Ecto neural progenitor cell (in vitro differentiated cells): ENCODE results near the gene ZNF117.
A peak's percentile ranks its signal among the peaks of the same experiment; 100 is the strongest.
"Not testable (repeated sequence)": the region's sequence is repeated elsewhere in the genome, so short reads cannot be mapped to it uniquely, and the experiment has no call there.

Experiments
- DNase-seq: peaks from one replicate; pipeline ENCODE4 v3.0.0-alpha.2; 2018; ENCODE audit warnings: low spot score

The ZNF117 gene

GRCh38 chr7:64996305-64996704 lies 5.5 kb upstream of the ZNF117 start:
- no peak for DNase-seq

- no peak for DNase-seq
Observed at GRCh38 chr7:64993901-64994300, 3.1 kb upstream of the ZNF117 start.

- DNase-seq, result no peak
Observed at GRCh38 chr7:64992971-64993370, 2.1 kb upstream of the ZNF117 start.

- no peak for DNase-seq
Observed at GRCh38 chr7:64990216-64990615, 620 bp downstream of the ZNF117 start.

GRCh38 chr7:64978497-64979203 lies 12.2 kb downstream of the ZNF117 start:
- no peak for DNase-seq

GRCh38 chr7:64965594-64965993 lies 25.2 kb downstream of the ZNF117 start:
- no peak for DNase-seq

- DNase-seq, result no peak
Observed at GRCh38 chr7:64959072-64959747, 31.6 kb downstream of the ZNF117 start.

GRCh38 chr7:64951250-64951848 lies 39.5 kb downstream of the ZNF117 start:
- no peak for DNase-seq

GRCh38 chr7:64950673-64951072 lies 40.2 kb downstream of the ZNF117 start:
- DNase-seq, result not testable (repeated sequence)

GRCh38 chr7:64948774-64949173 lies 42.1 kb downstream of the ZNF117 start:
- not testable (repeated sequence) for DNase-seq

GRCh38 chr7:64947252-64948000 lies 43.4 kb downstream of the ZNF117 start:
- DNase-seq, result peak; percentile 58

GRCh38 chr7:64946772-64947171 lies 44.1 kb downstream of the ZNF117 start:
- peak; percentile 62 for DNase-seq

- no peak for DNase-seq
Observed at GRCh38 chr7:64945503-64946175, 45.2 kb downstream of the ZNF117 start.

GRCh38 chr7:64944667-64945502 lies 46.0 kb downstream of the ZNF117 start:
- not testable (repeated sequence) for DNase-seq

GRCh38 chr7:64940021-64940420 lies 50.8 kb downstream of the ZNF117 start:
- not testable (repeated sequence) for DNase-seq

GRCh38 chr7:64938540-64938939 lies 52.3 kb downstream of the ZNF117 start:
- DNase-seq, result no peak

- DNase-seq, result no peak
Observed at GRCh38 chr7:64934478-64934877, 56.4 kb downstream of the ZNF117 start.

GRCh38 chr7:64928252-64929187 lies 62.3 kb downstream of the ZNF117 start:
- DNase-seq, result not testable (repeated sequence)
